IMR-90 (cell line): ENCODE data around the gene IL21R. TPM values are rescaled to one million over a fixed set of nuclear protein-coding genes. Genes with fewer than 3 reads are reported as not detected.

ENCODE experiments used
- ATAC-seq: fragments of 200-7000 bp; cut with Tn5 transposase; 2 replicates; pipeline ENCODE4 v1.9.1; 2020; ENCODE audit warnings: low read depth, mild to moderate bottlenecking, moderate library complexity
- BruUV-seq: library from RNA; stranded (reverse); fragments of 400-500 nt; replicated peaks from 2 replicates; lab custom pipeline; 2021; lab: Mats Ljungman, UMichigan
- CTCF ChIA-PET: fragments of 300-600 bp; formaldehyde crosslinking; extraction: SDS; loops from one replicate; lab custom pipeline; 2021; ENCODE audit warnings: antibody characterized with exemption; lab: Yijun Ruan, JAX
- POLR2A ChIA-PET: fragments of 300-600 bp; sonication (Branson Sonifier 250); formaldehyde crosslinking; loops from one replicate; lab custom pipeline; 2022; ENCODE audit warnings: antibody characterized with exemption; ENCODE audit not compliant: unreplicated experiment; lab: Charles Lee
- DNase-seq: peaks from one replicate; pipeline ENCODE4 v3.0.0; 2013
- H2AFZ ChIP-seq: replicated peaks from 2 replicates; pipeline ENCODE3; 2013; ENCODE audit warnings: low read length, mild to moderate bottlenecking; ENCODE audit not compliant: poor library complexity
- H2AK5ac ChIP-seq: 2 replicates; pipeline ENCODE4 v1.6.1; 2013; ENCODE audit warnings: low read depth, low read length, inconsistent platforms
- H2AK9ac ChIP-seq: replicated peaks from 2 replicates; pipeline ENCODE3; 2013; ENCODE audit warnings: mild to moderate bottlenecking, low read depth, low read length, moderate library complexity; ENCODE audit not compliant: poor library complexity
- H2BK120ac ChIP-seq: 2 replicates; pipeline ENCODE4 v1.6.1; 2013; ENCODE audit warnings: low read depth, low read length, inconsistent platforms
- H2BK15ac ChIP-seq: 3 replicates; pipeline ENCODE4 v1.6.1; 2013; ENCODE audit warnings: low read depth, low read length, inconsistent platforms
- H2BK20ac ChIP-seq: 2 replicates; pipeline ENCODE4 v1.6.1; 2013; ENCODE audit warnings: low read depth, mild to moderate bottlenecking, inconsistent platforms, low read length, moderate library complexity
- H2BK5ac ChIP-seq: 2 replicates; pipeline ENCODE4 v1.6.1; 2013; ENCODE audit warnings: mild to moderate bottlenecking, low read depth, low read length, inconsistent platforms; ENCODE audit not compliant: poor library complexity, severe bottlenecking
- H3K14ac ChIP-seq: replicated peaks from 2 replicates; pipeline ENCODE4 v1.6.1; 2013; ENCODE audit warnings: low read depth, low read length, inconsistent platforms
- H3K18ac ChIP-seq: 2 replicates; pipeline ENCODE4 v1.6.1; 2013; ENCODE audit warnings: low read depth, low read length, control low read depth
- H3K23ac ChIP-seq: 2 replicates; pipeline ENCODE4 v1.6.1; 2013; ENCODE audit warnings: low read depth, low read length, inconsistent platforms
- H3K27ac ChIP-seq: 2 replicates; pipeline ENCODE4 v1.5.1; 2013; ENCODE audit warnings: mild to moderate bottlenecking, control low read depth, low read length; ENCODE audit not compliant: insufficient read depth
- H3K27me3 ChIP-seq: 2 replicates; pipeline ENCODE4 v1.6.1; 2013; ENCODE audit warnings: low read length; ENCODE audit not compliant: control insufficient read depth, insufficient read depth
- H3K36me3 ChIP-seq: 2 replicates; pipeline ENCODE4 v1.6.1; 2013; ENCODE audit warnings: low read length, mixed read lengths; ENCODE audit not compliant: control insufficient read depth, insufficient read depth
- H3K4ac ChIP-seq: 2 replicates; pipeline ENCODE4 v1.6.1; 2013; ENCODE audit warnings: low read depth, low read length, inconsistent platforms
- H3K4me1 ChIP-seq: 2 replicates; pipeline ENCODE4 v1.6.1; 2013; ENCODE audit warnings: low read length, mixed read lengths; ENCODE audit not compliant: control insufficient read depth, insufficient read depth
- H3K4me2 ChIP-seq: 2 replicates; pipeline ENCODE4 v1.6.1; 2013; ENCODE audit warnings: low read depth, mild to moderate bottlenecking, control low read depth, low read length, moderate library complexity
- H3K4me3 ChIP-seq: 2 replicates; pipeline ENCODE4 v1.5.1; 2013; ENCODE audit warnings: low read depth, mild to moderate bottlenecking, control low read depth, low read length, moderate library complexity; ENCODE audit not compliant: insufficient read depth
- H3K56ac ChIP-seq: 2 replicates; pipeline ENCODE4 v1.6.1; 2013; ENCODE audit warnings: low read length, inconsistent platforms; ENCODE audit not compliant: insufficient read depth; ENCODE audit errors: extremely low read depth
- H3K79me1 ChIP-seq, 2 experiments: 2 replicates each; pipeline ENCODE4 v1.6.1; 2013; ENCODE audit warnings: low read length in 2 of 2, inconsistent platforms in 1 of 2, low read depth in 1 of 2
- H3K9ac ChIP-seq: 2 replicates; pipeline ENCODE4 v1.6.1; 2013; ENCODE audit warnings: low read depth, low read length, control low read depth
- H3K9me1 ChIP-seq: 2 replicates; pipeline ENCODE4 v1.6.1; 2013; ENCODE audit warnings: low read length, inconsistent platforms; ENCODE audit not compliant: insufficient read depth
- H3K9me3 ChIP-seq: 2 replicates; pipeline ENCODE4 v1.6.1; 2013; ENCODE audit warnings: low read length; ENCODE audit not compliant: control insufficient read depth, insufficient read depth
- H4K20me1 ChIP-seq: 2 replicates; pipeline ENCODE4 v1.6.1; 2013; ENCODE audit warnings: low read length, inconsistent platforms; ENCODE audit not compliant: insufficient read depth
- H4K5ac ChIP-seq: 2 replicates; pipeline ENCODE4 v1.6.1; 2013; ENCODE audit warnings: mild to moderate bottlenecking, low read depth, low read length, control low read depth
- H4K8ac ChIP-seq, 2 experiments: 2 replicates each; pipeline ENCODE4 v1.6.1; 2013; ENCODE audit warnings: low read depth in 2 of 2, low read length in 2 of 2, control low read depth in 1 of 2, inconsistent platforms in 1 of 2
- H4K91ac ChIP-seq: 2 replicates; pipeline ENCODE4 v1.6.1; 2013; ENCODE audit warnings: low read depth, low read length, inconsistent platforms; ENCODE audit not compliant: insufficient read depth
- BHLHE40 ChIP-seq: fragments of 150-350 bp; IDR thresholded peaks from 2 replicates; pipeline ENCODE4 v1.6.1; 2016; ENCODE audit warnings: mild to moderate bottlenecking, low read depth, low read length
- CHD1 ChIP-seq: IDR thresholded peaks from 2 replicates; pipeline ENCODE4 v1.6.1; 2012; ENCODE audit warnings: low read depth, low read length, improper control_type of control experiment
- FOS ChIP-seq: fragments of 150-350 bp; IDR thresholded peaks from 2 replicates; pipeline ENCODE4 v1.6.1; 2016; ENCODE audit warnings: low read depth, low read length
- MXI1 ChIP-seq: IDR thresholded peaks from 2 replicates; pipeline ENCODE4 v1.6.1; 2012; ENCODE audit warnings: low read depth, mild to moderate bottlenecking, low read length, moderate library complexity, borderline replicate concordance
- POLR2A ChIP-seq: IDR thresholded peaks from 2 replicates; pipeline ENCODE4 v1.6.1; 2012; ENCODE audit warnings: mild to moderate bottlenecking, low read depth, low read length
- RAD21 ChIP-seq: IDR thresholded peaks from 2 replicates; pipeline ENCODE4 v1.6.1; 2012; ENCODE audit warnings: low read length, improper control_type of control experiment
- RCOR1 ChIP-seq: IDR thresholded peaks from 2 replicates; pipeline ENCODE4 v1.6.1; 2012; ENCODE audit warnings: mild to moderate bottlenecking, low read length, improper control_type of control experiment; ENCODE audit not compliant: insufficient replicate concordance
- WGBS, 2 experiments: methylation state at CpG; one replicate each; pipeline versions ENCODE4 v1.1.5 to v1.1.7; 2013; ENCODE audit warnings: missing lambda C conversion rate in 2 of 2; ENCODE audit not compliant: insufficient read length in 1 of 2; ENCODE audit errors: extremely low coverage in 2 of 2; 5-methylcytosine and 5-hydroxymethylcytosine counted together
- dilution Hi-C: fragments of 300-500 bp; cut with HindIII; formaldehyde crosslinking; loops from one replicate; pipeline ENCODE4 v1.14.3; 2018; ENCODE audit warnings: low sequenced_read_pairs; ENCODE audit not compliant: unreplicated experiment
- in situ Hi-C: fragments of 300-500 bp; cut with MboI; formaldehyde crosslinking; loops from 3 replicates; pipeline ENCODE4 v1.14.3; 2019; ENCODE audit warnings: low sequenced_read_pairs, inconsistent platforms, mixed read lengths
- intact Hi-C: fragments of 100-400 bp; cut with micrococcal nuclease; formaldehyde crosslinking; loops from 2 replicates; pipeline ENCODE4 v1.10.0; 2022
- polyA plus RNA-seq, 3 experiments: library from polyadenylated mRNA; depleted of rRNA; stranded (reverse); fragments of >200 nt; gene quantifications; 2 replicates each; pipeline ENCODE4 v1.2.3, GENCODE V29; 2012; ENCODE audit warnings: low replicate concordance in 1 of 3
- total RNA-seq: library from RNA; depleted of rRNA; stranded (reverse); fragments of >200 nt; gene quantifications from 2 replicates; pipeline ENCODE4 v1.2.3, GENCODE V29; 2012
- TF ChIP-seq, protein P1 (sequence below): fragments of 150-350 bp; IDR thresholded peaks from 2 replicates; pipeline ENCODE4 v1.6.1; 2017; ENCODE audit warnings: mild to moderate bottlenecking, antibody characterized with exemption, low read length, low read depth
- TF ChIP-seq, protein P2 (sequence below): fragments of 150-350 bp; IDR thresholded peaks from 2 replicates; pipeline ENCODE4 v1.6.1; 2016; ENCODE audit warnings: low read depth, mild to moderate bottlenecking, low read length, moderate library complexity, borderline replicate concordance
- TF ChIP-seq, protein P3 (sequence below): conservative IDR thresholded peaks from 2 replicates; pipeline ENCODE4 v1.5.1; 2012; ENCODE audit warnings: mild to moderate bottlenecking, low read depth, low read length, improper control_type of control experiment

Gene IL21R
- total and polyA plus RNA-seq, 2 of the 4 experiments (the other 2 are of a cell fraction), result 0.72 to 0.97 TPM

DNA sequence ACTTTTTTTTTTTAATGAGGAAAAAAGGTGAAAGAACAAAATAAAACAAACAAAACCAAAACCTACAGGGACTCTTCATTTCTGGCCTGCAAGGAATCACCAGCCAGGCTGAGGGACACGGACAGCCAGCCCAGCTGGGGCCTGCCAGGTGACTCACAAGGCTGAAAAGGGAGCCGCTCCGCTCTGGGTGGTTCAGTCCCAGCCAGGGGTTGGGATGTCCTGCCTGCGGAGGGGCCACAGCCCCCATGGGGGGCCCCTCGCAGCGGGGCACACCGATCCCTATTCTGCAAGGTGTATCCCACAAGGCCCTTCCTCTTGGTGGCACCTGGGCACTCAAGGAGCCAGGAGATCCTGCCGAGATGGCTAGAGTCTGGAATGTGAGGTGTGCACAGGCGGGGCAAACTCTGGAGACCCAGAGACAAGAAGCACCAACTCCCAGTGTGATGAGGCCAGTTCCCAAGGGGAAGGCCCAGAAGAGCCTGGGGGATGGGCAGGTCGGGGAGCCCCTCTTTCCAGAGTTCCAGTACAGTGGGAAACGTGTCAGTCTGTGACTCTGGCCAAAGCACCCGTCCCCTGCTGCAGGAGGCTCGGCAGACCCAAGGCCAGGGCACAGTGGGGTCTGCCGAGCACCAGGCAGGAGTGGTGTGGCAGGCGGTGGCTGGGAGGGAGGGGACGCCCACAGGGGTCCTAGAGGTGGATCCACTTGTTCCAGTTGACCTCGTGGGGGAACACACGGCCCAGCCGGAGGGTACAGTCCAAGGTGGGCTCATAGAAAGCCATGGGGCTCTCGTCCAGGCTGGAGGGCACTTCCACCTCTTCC, 58.9 kb downstream of the IL21R start:
- in situ Hi-C loops (loop anchor here (25.0 kb wide), 1 partner anchor 1624 kb away; no protein-coding TSS in a partner anchor), intact Hi-C loops (no loop called here), dilution Hi-C loops (no loop called here)
- Histone ChIP-seq H3K27ac (no peak overlapping the region), H2BK20ac (no peak overlapping the region), H3K14ac (no peak overlapping the region), H3K9me1 (no peaks in the 10 kb centered on the region; the same call in 1 of the 2 replicates), H3K4me2 (no peak overlapping the region), H3K79me1 (no peaks in the 10 kb centered on the region), H3K18ac (no peak overlapping the region), H4K8ac (no peak overlapping the region), H3K4me1 (peaks cover 4% of the 10 kb centered on the region), H3K9me3 (no peaks in the 10 kb centered on the region), H2BK120ac (no peak overlapping the region), H3K27me3 (no peaks in the 10 kb centered on the region), H2BK5ac (no peak overlapping the region), H3K9ac (no peak overlapping the region), H4K20me1 (no peaks in the 10 kb centered on the region), H4K91ac (no peak overlapping the region), H4K5ac (no peak overlapping the region), H3K4ac (no peak overlapping the region), H2AK5ac (peak overlapping the region; percentile 66; the same call in 1 of the 2 replicates), H3K36me3 (peaks cover 62% of the 10 kb centered on the region), H2AFZ (peak overlapping the region; percentile 2), H3K56ac (no peak overlapping the region), H3K23ac (no peak overlapping the region), H3K4me3 (no peak overlapping the region), H2BK15ac (no peak overlapping the region), H2AK9ac (peak overlapping the region; percentile 45)
- WGBS, 2 experiments, result 95% methylated on average over 7 of the region's 20 CpGs; no CpG with 5 or more reads in 1 of the 2 experiments
- ChIA-PET POLR2A (no interaction called here), CTCF (no interaction called here)
- ATAC-seq, result no peak
- TSS peak; percentile 86 for BruUV-seq
- TF ChIP-seq POLR2A (no peak), BHLHE40 (no peak), MXI1 (no peak), CHD1 (no peak), RCOR1 (no peak), FOS (no peak), RAD21 (no peak)
- TF ChIP-seq, protein P1, sequence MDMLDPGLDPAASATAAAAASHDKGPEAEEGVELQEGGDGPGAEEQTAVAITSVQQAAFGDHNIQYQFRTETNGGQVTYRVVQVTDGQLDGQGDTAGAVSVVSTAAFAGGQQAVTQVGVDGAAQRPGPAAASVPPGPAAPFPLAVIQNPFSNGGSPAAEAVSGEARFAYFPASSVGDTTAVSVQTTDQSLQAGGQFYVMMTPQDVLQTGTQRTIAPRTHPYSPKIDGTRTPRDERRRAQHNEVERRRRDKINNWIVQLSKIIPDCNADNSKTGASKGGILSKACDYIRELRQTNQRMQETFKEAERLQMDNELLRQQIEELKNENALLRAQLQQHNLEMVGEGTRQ, result no peak
- TF ChIP-seq, protein P2, sequence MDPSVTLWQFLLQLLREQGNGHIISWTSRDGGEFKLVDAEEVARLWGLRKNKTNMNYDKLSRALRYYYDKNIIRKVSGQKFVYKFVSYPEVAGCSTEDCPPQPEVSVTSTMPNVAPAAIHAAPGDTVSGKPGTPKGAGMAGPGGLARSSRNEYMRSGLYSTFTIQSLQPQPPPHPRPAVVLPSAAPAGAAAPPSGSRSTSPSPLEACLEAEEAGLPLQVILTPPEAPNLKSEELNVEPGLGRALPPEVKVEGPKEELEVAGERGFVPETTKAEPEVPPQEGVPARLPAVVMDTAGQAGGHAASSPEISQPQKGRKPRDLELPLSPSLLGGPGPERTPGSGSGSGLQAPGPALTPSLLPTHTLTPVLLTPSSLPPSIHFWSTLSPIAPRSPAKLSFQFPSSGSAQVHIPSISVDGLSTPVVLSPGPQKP, result no peak
- TF ChIP-seq, protein P3, sequence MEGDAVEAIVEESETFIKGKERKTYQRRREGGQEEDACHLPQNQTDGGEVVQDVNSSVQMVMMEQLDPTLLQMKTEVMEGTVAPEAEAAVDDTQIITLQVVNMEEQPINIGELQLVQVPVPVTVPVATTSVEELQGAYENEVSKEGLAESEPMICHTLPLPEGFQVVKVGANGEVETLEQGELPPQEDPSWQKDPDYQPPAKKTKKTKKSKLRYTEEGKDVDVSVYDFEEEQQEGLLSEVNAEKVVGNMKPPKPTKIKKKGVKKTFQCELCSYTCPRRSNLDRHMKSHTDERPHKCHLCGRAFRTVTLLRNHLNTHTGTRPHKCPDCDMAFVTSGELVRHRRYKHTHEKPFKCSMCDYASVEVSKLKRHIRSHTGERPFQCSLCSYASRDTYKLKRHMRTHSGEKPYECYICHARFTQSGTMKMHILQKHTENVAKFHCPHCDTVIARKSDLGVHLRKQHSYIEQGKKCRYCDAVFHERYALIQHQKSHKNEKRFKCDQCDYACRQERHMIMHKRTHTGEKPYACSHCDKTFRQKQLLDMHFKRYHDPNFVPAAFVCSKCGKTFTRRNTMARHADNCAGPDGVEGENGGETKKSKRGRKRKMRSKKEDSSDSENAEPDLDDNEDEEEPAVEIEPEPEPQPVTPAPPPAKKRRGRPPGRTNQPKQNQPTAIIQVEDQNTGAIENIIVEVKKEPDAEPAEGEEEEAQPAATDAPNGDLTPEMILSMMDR, result no peak
- no peak for DNase-seq
